ENCODE data around the gene RACGAP1. TPM values are rescaled to one million over a fixed set of nuclear protein-coding genes. Genes with fewer than 3 reads are reported as not detected.
A peak's percentile ranks its signal among the peaks of the same experiment; 100 is the strongest.

The RACGAP1 gene
- total RNA-seq, 6 experiments from 2014 or later, result 2.8 to 5.4 (median 4.2) TPM

- H3K9me3 ChIP-seq, result no peaks in the 10 kb centered on the region
- H3K36me3 ChIP-seq, result no peaks in the 10 kb centered on the region
- H3K4me3 ChIP-seq, result no peak overlapping the region
- ATAC-seq (no peak), DNase-seq (no peak)
- TF ChIP-seq CTCF (IDR thresholded peaks at IDR 0.05) (no peak), POLR2A (IDR thresholded peaks at IDR 0.05) (no peak)
- intact Hi-C loops (cut with DNase I), result no loop called here
- H3K27ac ChIP-seq, result peak overlapping the region in 2 of 3 donors; percentile 29 to 35
- no peaks in the 10 kb centered on the region for H3K27me3 ChIP-seq
- 80% methylated on average over 3 of the region's 3 CpGs for whole genome bisulfite sequencing (ENCODE audit: insufficient coverage, low coverage, low lambda C conversion rate, missing lambda C conversion rate)
- peaks cover 0 to 14% (median 0%) of the 10 kb centered on the region in 4 donors for H3K4me1 ChIP-seq
Observed at GRCh38 chr12:50018154-50018553, 7.1 kb downstream of the RACGAP1 start.

GRCh38 chr12:50017641-50018040, 7.7 kb downstream of the RACGAP1 start:
- DNase-seq (no peak), ATAC-seq (peak in 3 of 4 donors; percentile 49 to 67 (median 65))
- peaks cover 0 to 14% (median 0%) of the 10 kb centered on the region in 4 donors for H3K4me1 ChIP-seq
- peak overlapping the region in 2 of 3 donors; percentile 29 to 35 for H3K27ac ChIP-seq
- TF ChIP-seq CTCF (IDR thresholded peaks at IDR 0.05), result no peak
- TF ChIP-seq POLR2A (IDR thresholded peaks at IDR 0.05), result no peak
- no peaks in the 10 kb centered on the region for H3K9me3 ChIP-seq
- WGBS (ENCODE audit: insufficient coverage, low coverage, low lambda C conversion rate, missing lambda C conversion rate), result 57% methylated on average over 6 of the region's 6 CpGs
- H3K36me3 ChIP-seq, result no peaks in the 10 kb centered on the region
- no peak overlapping the region for H3K4me3 ChIP-seq
- intact Hi-C loops (cut with DNase I), result no loop called here
- no peaks in the 10 kb centered on the region for H3K27me3 ChIP-seq

GRCh38 chr12:50016501-50017475, 8.5 kb downstream of the RACGAP1 start:
- no peak for TF ChIP-seq CTCF (IDR thresholded peaks at IDR 0.05)
- TF ChIP-seq POLR2A (IDR thresholded peaks at IDR 0.05), result no peak
- no peak overlapping the region for H3K4me3 ChIP-seq
- H3K36me3 ChIP-seq, result no peaks in the 10 kb centered on the region
- H3K27me3 ChIP-seq, result no peaks in the 10 kb centered on the region
- no peak for DNase-seq
- H3K4me1 ChIP-seq, result peaks cover 0 to 14% (median 0%) of the 10 kb centered on the region in 4 donors
- H3K27ac ChIP-seq, result peak overlapping the region in 2 of 3 donors; percentile 29 to 35
- no peaks in the 10 kb centered on the region for H3K9me3 ChIP-seq
- WGBS (ENCODE audit: insufficient coverage, low coverage, low lambda C conversion rate, missing lambda C conversion rate), result 52% methylated on average over 10 of the region's 10 CpGs
- intact Hi-C loops (cut with DNase I), result no loop called here
- ATAC-seq, result peak; percentile 49 to 90 (median 76)

GRCh38 chr12:50014342-50014741, 11.0 kb downstream of the RACGAP1 start:
- no peaks in the 10 kb centered on the region for H3K36me3 ChIP-seq
- ATAC-seq (no peak), DNase-seq (no peak)
- H3K4me3 ChIP-seq, result no peak overlapping the region
- peaks cover 0 to 14% (median 0%) of the 10 kb centered on the region in 4 donors for H3K4me1 ChIP-seq
- intact Hi-C loops (cut with DNase I), result no loop called here
- no peak overlapping the region for H3K27ac ChIP-seq
- TF ChIP-seq POLR2A (IDR thresholded peaks at IDR 0.05), result no peak
- 100% methylated on average over 3 of the region's 3 CpGs for WGBS (ENCODE audit: insufficient coverage, low coverage, low lambda C conversion rate, missing lambda C conversion rate)
- H3K27me3 ChIP-seq, result no peaks in the 10 kb centered on the region
- H3K9me3 ChIP-seq, result no peaks in the 10 kb centered on the region
